SKM-1 treated with dmso at 0.1 percent for 144 hours (cell line): ENCODE results near the gene FAP.

Experiments
- DNase-seq: peaks from one replicate; lab custom pipeline; 2025; ENCODE audit not compliant: unreplicated experiment; lab: John Stamatoyannopoulos, UW

Gene FAP

GRCh38 chr2:162243294-162243693, at the start of gene FAP:
Gene FAP (minus strand): TSS chr2:162243445. CDS start chr2:162243327, 118 bp downstream.
- DNase-seq = no peak

- no peak for DNase-seq
These were observed 48.5 kb upstream of the FAP start for GRCh38 chr2:162291748-162292147.

- no peak for DNase-seq
These were observed 39.6 kb upstream of the FAP start for GRCh38 chr2:162282765-162283425.

- no peak for DNase-seq
These were observed 37.4 kb upstream of the FAP start for GRCh38 chr2:162280654-162281053.

- no peak for DNase-seq
These were observed 34.1 kb upstream of the FAP start for GRCh38 chr2:162277381-162277780.

- DNase-seq = no peak
These were observed 24.8 kb upstream of the FAP start for GRCh38 chr2:162267996-162268395.

- no peak for DNase-seq
These were observed 24.3 kb upstream of the FAP start for GRCh38 chr2:162267496-162267895.

- no peak for DNase-seq
These were observed 23.2 kb upstream of the FAP start for GRCh38 chr2:162266460-162266760.

- DNase-seq = no peak
These were observed 22.6 kb upstream of the FAP start for GRCh38 chr2:162265666-162266459.

- peak; percentile 28 for DNase-seq
These were observed 18.0 kb upstream of the FAP start for GRCh38 chr2:162261032-162261945.

GRCh38 chr2:162258686-162259085, 15.4 kb upstream of the FAP start:
- DNase-seq = no peak

- no peak for DNase-seq
These were observed 14.9 kb upstream of the FAP start for GRCh38 chr2:162258169-162258568.

GRCh38 chr2:162257425-162257824, 14.2 kb upstream of the FAP start:
- no peak for DNase-seq

GRCh38 chr2:162256591-162256991, 13.3 kb upstream of the FAP start:
- DNase-seq = no peak

- DNase-seq = no peak
These were observed 11.1 kb upstream of the FAP start for GRCh38 chr2:162254236-162254871.

GRCh38 chr2:162253435-162253834, 10.2 kb upstream of the FAP start:
- DNase-seq = no peak

- DNase-seq = no peak
These were observed 8.9 kb upstream of the FAP start for GRCh38 chr2:162252153-162252552.

- DNase-seq = no peak
These were observed 2.5 kb upstream of the FAP start for GRCh38 chr2:162245781-162246180.

- no peak for DNase-seq
These were observed 1.8 kb upstream of the FAP start for GRCh38 chr2:162245061-162245460.

- no peak for DNase-seq
These were observed 1.3 kb upstream of the FAP start for GRCh38 chr2:162244541-162245031.

GRCh38 chr2:162243715-162244114, 470 bp upstream of the FAP start:
- no peak for DNase-seq
